Central memory CD4-positive, alpha-beta T cell (primary cell): Measurements from ENCODE around the gene KRTAP12-4.
A peak's percentile ranks its signal among the peaks of the same experiment; 100 is the strongest.
"Not testable (repeated sequence)": the region's sequence is repeated elsewhere in the genome, so short reads cannot be mapped to it uniquely, and the experiment has no call there.

Source experiments
- DNase-seq: peaks from one replicate; pipeline ENCODE4 v3.0.0; 2022

The KRTAP12-4 gene

GRCh38 chr21:44653656-44654575, 543 bp downstream of the KRTAP12-4 start:
- DNase-seq, result peak; percentile 85

- no peak for DNase-seq
Measured at GRCh38 chr21:44653123-44653522, 1.3 kb downstream of the KRTAP12-4 start.

GRCh38 chr21:44650973-44651675, 3.3 kb downstream of the KRTAP12-4 start:
- no peak for DNase-seq

- DNase-seq, result no peak
Measured at GRCh38 chr21:44650265-44650972, 4.0 kb downstream of the KRTAP12-4 start.

GRCh38 chr21:44649521-44650100, 4.8 kb downstream of the KRTAP12-4 start:
- DNase-seq, result no peak

GRCh38 chr21:44648557-44649311, 5.7 kb downstream of the KRTAP12-4 start:
- DNase-seq, result no peak

GRCh38 chr21:44647222-44647552, 7.3 kb downstream of the KRTAP12-4 start:
- DNase-seq, result no peak

- DNase-seq, result not testable (repeated sequence)
Measured at GRCh38 chr21:44646366-44647221, 7.9 kb downstream of the KRTAP12-4 start, which contains the start of gene KRTAP10-11. Gene KRTAP10-11 (plus strand): TSS chr21:44646414. CDS start chr21:44646459, 45 bp downstream.

GRCh38 chr21:44644878-44645277, 9.6 kb downstream of the KRTAP12-4 start:
- DNase-seq, result no peak

- no peak for DNase-seq
Measured at GRCh38 chr21:44643741-44644310, 10.6 kb downstream of the KRTAP12-4 start.

GRCh38 chr21:44640761-44641160, 13.7 kb downstream of the KRTAP12-4 start:
- no peak for DNase-seq

- no peak for DNase-seq
Measured at GRCh38 chr21:44639331-44639655, 15.2 kb downstream of the KRTAP12-4 start.

GRCh38 chr21:44638506-44639330, 15.7 kb downstream of the KRTAP12-4 start:
- not testable (repeated sequence) for DNase-seq

GRCh38 chr21:44637851-44638348, 16.6 kb downstream of the KRTAP12-4 start:
- not testable (repeated sequence) for DNase-seq

- no peak for DNase-seq
Measured at GRCh38 chr21:44637018-44637850, 17.2 kb downstream of the KRTAP12-4 start, which contains the start of gene KRTAP10-10. Gene KRTAP10-10 (plus strand): TSS chr21:44637356. CDS start chr21:44637418, 62 bp downstream.

- no peak for DNase-seq
Measured at GRCh38 chr21:44636209-44637017, 18.0 kb downstream of the KRTAP12-4 start.

GRCh38 chr21:44632067-44632466, 22.4 kb downstream of the KRTAP12-4 start:
- no peak for DNase-seq

GRCh38 chr21:44630440-44630839, 24.0 kb downstream of the KRTAP12-4 start:
- no peak for DNase-seq
